NCI-H2029 treated with DMSO at 0.1 percent for 48 hours (cell line): Measurements from ENCODE around the gene LYST.
A peak's percentile ranks its signal among the peaks of the same experiment; 100 is the strongest.

Source experiments
- DNase-seq: peaks from one replicate; lab custom pipeline; 2025; lab: John Stamatoyannopoulos, UW

The LYST gene

GRCh38 chr1:235721982-235722381 is 144.7 kb downstream of the LYST start:
- no peak for DNase-seq

- DNase-seq = no peak
Measured at GRCh38 chr1:235720544-235720943, 146.2 kb downstream of the LYST start.

GRCh38 chr1:235714205-235714897 is 152.4 kb downstream of the LYST start:
- DNase-seq = peak; percentile 77

- DNase-seq = no peak
Measured at GRCh38 chr1:235712812-235713211, 153.9 kb downstream of the LYST start.

- no peak for DNase-seq
Measured at GRCh38 chr1:235710687-235711086, 156.0 kb downstream of the LYST start.

GRCh38 chr1:235709018-235709417 is 157.7 kb downstream of the LYST start:
- no peak for DNase-seq

- DNase-seq = no peak
Measured at GRCh38 chr1:235708390-235708962, 158.2 kb downstream of the LYST start.

GRCh38 chr1:235703506-235703905 is 163.2 kb downstream of the LYST start:
- no peak for DNase-seq

- no peak for DNase-seq
Measured at GRCh38 chr1:235702412-235702811, 164.3 kb downstream of the LYST start.

GRCh38 chr1:235697508-235697907 is 169.2 kb downstream of the LYST start:
- no peak for DNase-seq

GRCh38 chr1:235689356-235689755 is 177.3 kb downstream of the LYST start:
- no peak for DNase-seq

- no peak for DNase-seq
Measured at GRCh38 chr1:235688096-235688495, 178.6 kb downstream of the LYST start.

GRCh38 chr1:235683653-235684052 is 183.1 kb downstream of the LYST start:
- DNase-seq = no peak

GRCh38 chr1:235682216-235682615 is 184.5 kb downstream of the LYST start:
- DNase-seq = no peak

- DNase-seq = no peak
Measured at GRCh38 chr1:235679644-235680043, 187.1 kb downstream of the LYST start.

GRCh38 chr1:235679005-235679404 is 187.7 kb downstream of the LYST start:
- no peak for DNase-seq

- DNase-seq = no peak
Measured at GRCh38 chr1:235675152-235675890, 191.4 kb downstream of the LYST start.

GRCh38 chr1:235673981-235674380 is 192.7 kb downstream of the LYST start:
- DNase-seq = no peak

- DNase-seq = no peak
Measured at GRCh38 chr1:235671992-235672391, 194.7 kb downstream of the LYST start.

- no peak for DNase-seq
Measured at GRCh38 chr1:235670157-235670776, 196.4 kb downstream of the LYST start.

GRCh38 chr1:235669277-235669676 is 197.4 kb downstream of the LYST start:
- no peak for DNase-seq

- DNase-seq = no peak
Measured at GRCh38 chr1:235663628-235664027, 203.1 kb downstream of the LYST start.

GRCh38 chr1:235661568-235661967 is 205.1 kb downstream of the LYST start:
- no peak for DNase-seq
